ENCODE results near the gene PPTC7. TPM values are rescaled to one million over a fixed set of nuclear protein-coding genes. Genes with fewer than 3 reads are reported as not detected.
"Not testable (repeated sequence)": the region's sequence is repeated elsewhere in the genome, so short reads cannot be mapped to it uniquely, and the experiment has no call there.

Gene PPTC7
- total RNA-seq, 2 donors from 2014 or later = 15.2 TPM

DNA sequence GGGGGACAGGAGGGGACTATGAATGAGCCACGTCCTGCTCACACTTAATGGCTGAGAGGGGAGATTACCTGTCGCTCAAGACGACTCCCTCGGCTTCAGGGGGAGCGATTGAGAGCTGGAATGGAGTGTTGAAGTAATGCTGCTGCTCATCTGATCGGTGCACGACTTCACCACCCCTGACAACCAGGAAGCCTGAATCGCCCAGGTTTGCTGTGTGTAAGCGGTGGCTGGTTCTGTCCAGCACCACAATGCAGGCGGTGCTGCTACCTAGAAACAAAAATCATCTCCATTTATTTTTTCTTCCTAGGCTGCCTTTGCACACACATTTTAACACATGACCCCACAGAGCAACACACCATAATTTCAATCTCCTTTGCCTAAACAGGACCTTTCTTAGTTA lies 37.3 kb downstream of the PPTC7 start:
- no peaks in the 10 kb centered on the region for H3K9me3 Mint-ChIP-seq
- no peak overlapping the region for H3K27ac ChIP-seq (ENCODE audit: low read depth, low read length)
- peaks cover 20% of the 10 kb centered on the region for H3K4me1 Mint-ChIP-seq
- H3K27me3 Mint-ChIP-seq (ENCODE audit: insufficient read depth) = no peaks in the 10 kb centered on the region
- 94 to 97% methylated on average over 8 to 10 of the region's 10 CpGs for WGBS, 2 experiments (ENCODE audit: insufficient coverage in 1 of 2, insufficient read length in 1 of 2)
- H3K4me3 Mint-ChIP-seq = no peak overlapping the region
- TF ChIP-seq, protein P1, sequence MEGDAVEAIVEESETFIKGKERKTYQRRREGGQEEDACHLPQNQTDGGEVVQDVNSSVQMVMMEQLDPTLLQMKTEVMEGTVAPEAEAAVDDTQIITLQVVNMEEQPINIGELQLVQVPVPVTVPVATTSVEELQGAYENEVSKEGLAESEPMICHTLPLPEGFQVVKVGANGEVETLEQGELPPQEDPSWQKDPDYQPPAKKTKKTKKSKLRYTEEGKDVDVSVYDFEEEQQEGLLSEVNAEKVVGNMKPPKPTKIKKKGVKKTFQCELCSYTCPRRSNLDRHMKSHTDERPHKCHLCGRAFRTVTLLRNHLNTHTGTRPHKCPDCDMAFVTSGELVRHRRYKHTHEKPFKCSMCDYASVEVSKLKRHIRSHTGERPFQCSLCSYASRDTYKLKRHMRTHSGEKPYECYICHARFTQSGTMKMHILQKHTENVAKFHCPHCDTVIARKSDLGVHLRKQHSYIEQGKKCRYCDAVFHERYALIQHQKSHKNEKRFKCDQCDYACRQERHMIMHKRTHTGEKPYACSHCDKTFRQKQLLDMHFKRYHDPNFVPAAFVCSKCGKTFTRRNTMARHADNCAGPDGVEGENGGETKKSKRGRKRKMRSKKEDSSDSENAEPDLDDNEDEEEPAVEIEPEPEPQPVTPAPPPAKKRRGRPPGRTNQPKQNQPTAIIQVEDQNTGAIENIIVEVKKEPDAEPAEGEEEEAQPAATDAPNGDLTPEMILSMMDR (conservative IDR thresholded peaks at IDR 0.05) = no peak
- H3K4me1 ChIP-seq (ENCODE audit: control insufficient read depth, insufficient read depth, low read length) = peaks cover 7% of the 10 kb centered on the region
- no peaks in the 10 kb centered on the region for H3K27me3 ChIP-seq (ENCODE audit: control insufficient read depth, insufficient read depth, low read length, poor library complexity, severe bottlenecking)
- H3K9ac ChIP-seq (ENCODE audit: extremely low read depth, low read length, poor library complexity, severe bottlenecking) = no peak overlapping the region
- peak; percentile 41 for DNase-seq
- H3K27ac Mint-ChIP-seq = no peak overlapping the region
- H3K36me3 Mint-ChIP-seq (ENCODE audit: low read depth) = peaks cover 35% of the 10 kb centered on the region
- peaks cover 24% of the 10 kb centered on the region for H3K36me3 ChIP-seq (ENCODE audit: control insufficient read depth, insufficient read depth, low read length)
- H3K4me3 ChIP-seq (ENCODE audit: low read length) = no peak overlapping the region
- H3K9me3 ChIP-seq (ENCODE audit: control insufficient read depth, low read length) = no peaks in the 10 kb centered on the region

DNA sequence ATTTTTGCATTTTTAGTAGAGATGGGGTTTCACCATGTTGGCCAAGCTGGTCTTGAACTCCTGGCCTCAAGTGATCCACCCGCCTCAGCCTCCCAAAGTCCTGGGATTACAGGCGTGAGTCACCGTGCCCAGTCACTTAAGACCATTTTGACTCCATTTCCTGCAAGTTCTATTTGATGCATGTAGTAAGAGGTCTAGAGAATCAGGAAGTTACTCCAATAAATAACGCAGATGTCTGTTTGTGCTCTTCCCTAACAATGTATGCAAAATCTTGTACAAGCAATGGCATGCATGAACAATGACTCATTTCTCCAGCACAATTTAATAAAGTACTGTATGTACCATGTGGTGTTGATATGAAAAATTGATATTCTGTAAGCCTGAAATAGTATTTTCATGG lies 37.9 kb downstream of the PPTC7 start:
- H3K9me3 ChIP-seq (ENCODE audit: control insufficient read depth, low read length); H3K4me3 Mint-ChIP-seq; H3K9me3 Mint-ChIP-seq; H3K27ac ChIP-seq (ENCODE audit: low read depth, low read length); H3K27me3 ChIP-seq (ENCODE audit: control insufficient read depth, insufficient read depth, low read length, poor library complexity, severe bottlenecking); H3K27me3 Mint-ChIP-seq (ENCODE audit: insufficient read depth); H3K4me3 ChIP-seq (ENCODE audit: low read length); H3K9ac ChIP-seq (ENCODE audit: extremely low read depth, low read length, poor library complexity, severe bottlenecking); H3K4me1 ChIP-seq (ENCODE audit: control insufficient read depth, insufficient read depth, low read length); H3K27ac Mint-ChIP-seq: not testable (repeated sequence)
- H3K36me3 ChIP-seq (ENCODE audit: control insufficient read depth, insufficient read depth, low read length) = peaks cover 18% of the 10 kb centered on the region
- DNase-seq = peak; percentile 7
- peaks cover 30% of the 10 kb centered on the region for H3K36me3 Mint-ChIP-seq (ENCODE audit: low read depth)
- H3K4me1 Mint-ChIP-seq = peaks cover 20% of the 10 kb centered on the region
- WGBS, 2 experiments (ENCODE audit: insufficient coverage in 1 of 2, insufficient read length in 1 of 2) = 95 to 100% methylated on average over 3 to 4 of the region's 4 CpGs

DNA sequence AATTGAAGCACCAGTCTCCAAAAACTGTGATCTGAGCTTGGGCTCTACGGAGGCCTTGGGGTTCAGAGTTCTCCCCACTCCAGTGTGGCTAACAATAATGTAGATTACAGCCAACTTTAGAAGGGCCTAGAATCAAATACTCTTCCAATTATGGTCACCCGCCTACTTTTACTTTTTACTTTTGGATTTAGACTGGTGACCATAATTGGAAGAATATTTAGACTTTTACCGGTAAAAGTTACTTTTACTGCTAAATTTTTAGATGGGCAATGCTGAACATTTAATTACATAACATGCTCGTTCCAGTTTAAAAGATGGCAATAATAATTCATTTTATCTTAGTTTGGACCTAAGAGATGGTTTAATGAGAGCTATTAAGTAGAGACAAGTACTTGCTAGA lies 39.2 kb downstream of the PPTC7 start:
- Mint-ChIP-seq H3K27ac (no peak overlapping the region), H3K36me3 (ENCODE audit: low read depth) (peaks cover 30% of the 10 kb centered on the region), H3K4me3 (no peak overlapping the region), H3K4me1 (peaks cover 15% of the 10 kb centered on the region), H3K9me3 (no peaks in the 10 kb centered on the region), H3K27me3 (ENCODE audit: insufficient read depth) (no peaks in the 10 kb centered on the region)
- WGBS, 2 experiments (ENCODE audit: insufficient coverage in 1 of 2, insufficient read length in 1 of 2) = 89 to 92% methylated on average over 3 to 4 of the region's 4 CpGs
- Histone ChIP-seq H3K4me3 (ENCODE audit: low read length) (no peak overlapping the region), H3K36me3 (ENCODE audit: control insufficient read depth, insufficient read depth, low read length) (peaks cover 27% of the 10 kb centered on the region), H3K9ac (ENCODE audit: extremely low read depth, low read length, poor library complexity, severe bottlenecking) (no peak overlapping the region), H3K27ac (ENCODE audit: low read depth, low read length) (no peak overlapping the region), H3K4me1 (ENCODE audit: control insufficient read depth, insufficient read depth, low read length) (peaks cover 5% of the 10 kb centered on the region), H3K9me3 (ENCODE audit: control insufficient read depth, low read length) (no peaks in the 10 kb centered on the region), H3K27me3 (ENCODE audit: control insufficient read depth, insufficient read depth, low read length, poor library complexity, severe bottlenecking) (no peaks in the 10 kb centered on the region)
- TF ChIP-seq, protein P1 (conservative IDR thresholded peaks at IDR 0.05) = no peak
- DNase-seq = no peak
